Ishikawa (cell line): ENCODE measurements around the gene PYGL.

Experiments
- CREB1 ChIP-seq: IDR thresholded peaks from 2 replicates; pipeline ENCODE4 v1.6.1; 2012; ENCODE audit warnings: low read depth
- EP300 ChIP-seq: IDR thresholded peaks from 2 replicates; pipeline ENCODE4 v1.6.1; 2012; ENCODE audit warnings: borderline replicate concordance
- FOXM1 ChIP-seq: IDR thresholded peaks from 2 replicates; pipeline ENCODE4 v1.6.1; 2012; ENCODE audit warnings: low read depth, borderline replicate concordance
- TAF1 ChIP-seq: IDR thresholded peaks from 2 replicates; pipeline ENCODE4 v1.6.1; 2012; ENCODE audit warnings: low read depth, mild to moderate bottlenecking

- TF ChIP-seq FOXM1, result no peak
- no peak for TF ChIP-seq EP300
- no peak for TF ChIP-seq CREB1
- no peak for TF ChIP-seq TAF1
Measured at GRCh38 chr14:50972734-50973133, 28.5 kb upstream of the PYGL start.
